ENCODE measurements around the gene POLR1D.

Gene POLR1D
- total RNA-seq: 82.5 to 110 (median 89.7) reads per million in 4 donors

GRCh38 chr13:27621366-27622101, at the start of gene POLR1D:
Gene POLR1D (plus strand): TSS chr13:27621892. CDS start chr13:27621984, 92 bp downstream.
- DNase-seq: peak; percentile 74 to 86 (median 82)

GRCh38 chr13:27572234-27572901, 49.3 kb upstream of the POLR1D start:
- DNase-seq: no peak

- DNase-seq: no peak
Measured at GRCh38 chr13:27573265-27573664, 48.4 kb upstream of the POLR1D start.

- no peak for DNase-seq
Measured at GRCh38 chr13:27574661-27575060, 47.0 kb upstream of the POLR1D start.

- DNase-seq: no peak
Measured at GRCh38 chr13:27578121-27579030, 43.3 kb upstream of the POLR1D start.

GRCh38 chr13:27583645-27584044, 38.0 kb upstream of the POLR1D start:
- no peak for DNase-seq

GRCh38 chr13:27587095-27587746, 34.5 kb upstream of the POLR1D start:
- no peak for DNase-seq

- no peak for DNase-seq
Measured at GRCh38 chr13:27588405-27588804, 33.3 kb upstream of the POLR1D start.

GRCh38 chr13:27592865-27593264, 28.8 kb upstream of the POLR1D start:
- no peak for DNase-seq

- DNase-seq: peak in 1 of 5 donors; percentile 36
Measured at GRCh38 chr13:27593267-27593666, 28.4 kb upstream of the POLR1D start.

GRCh38 chr13:27595055-27595811, 26.5 kb upstream of the POLR1D start:
- no peak for DNase-seq

GRCh38 chr13:27599096-27599495, 22.6 kb upstream of the POLR1D start:
- DNase-seq: no peak

- DNase-seq: no peak
Measured at GRCh38 chr13:27599845-27600553, 21.7 kb upstream of the POLR1D start.

GRCh38 chr13:27600711-27601110, 21.0 kb upstream of the POLR1D start:
- no peak for DNase-seq

GRCh38 chr13:27601208-27601607, 20.5 kb upstream of the POLR1D start:
- no peak for DNase-seq

- DNase-seq: no peak
Measured at GRCh38 chr13:27601803-27602202, 19.9 kb upstream of the POLR1D start.

- no peak for DNase-seq
Measured at GRCh38 chr13:27605099-27605498, 16.6 kb upstream of the POLR1D start.

- no peak for DNase-seq
Measured at GRCh38 chr13:27605610-27606200, 16.0 kb upstream of the POLR1D start.

- DNase-seq: no peak
Measured at GRCh38 chr13:27607125-27607524, 14.6 kb upstream of the POLR1D start.

- DNase-seq: no peak
Measured at GRCh38 chr13:27613628-27614027, 8.1 kb upstream of the POLR1D start.

GRCh38 chr13:27617881-27618321, 3.8 kb upstream of the POLR1D start:
- no peak for DNase-seq

Measured in T-helper 1 cell (primary cell).